LoVo (cell line): Measurements from ENCODE around the gene CNIH1.

Experiments
- DNase-seq: peaks from one replicate; pipeline ENCODE4 v3.0.0-alpha.2; 2016; ENCODE audit warnings: low spot score

The CNIH1 gene

DNA sequence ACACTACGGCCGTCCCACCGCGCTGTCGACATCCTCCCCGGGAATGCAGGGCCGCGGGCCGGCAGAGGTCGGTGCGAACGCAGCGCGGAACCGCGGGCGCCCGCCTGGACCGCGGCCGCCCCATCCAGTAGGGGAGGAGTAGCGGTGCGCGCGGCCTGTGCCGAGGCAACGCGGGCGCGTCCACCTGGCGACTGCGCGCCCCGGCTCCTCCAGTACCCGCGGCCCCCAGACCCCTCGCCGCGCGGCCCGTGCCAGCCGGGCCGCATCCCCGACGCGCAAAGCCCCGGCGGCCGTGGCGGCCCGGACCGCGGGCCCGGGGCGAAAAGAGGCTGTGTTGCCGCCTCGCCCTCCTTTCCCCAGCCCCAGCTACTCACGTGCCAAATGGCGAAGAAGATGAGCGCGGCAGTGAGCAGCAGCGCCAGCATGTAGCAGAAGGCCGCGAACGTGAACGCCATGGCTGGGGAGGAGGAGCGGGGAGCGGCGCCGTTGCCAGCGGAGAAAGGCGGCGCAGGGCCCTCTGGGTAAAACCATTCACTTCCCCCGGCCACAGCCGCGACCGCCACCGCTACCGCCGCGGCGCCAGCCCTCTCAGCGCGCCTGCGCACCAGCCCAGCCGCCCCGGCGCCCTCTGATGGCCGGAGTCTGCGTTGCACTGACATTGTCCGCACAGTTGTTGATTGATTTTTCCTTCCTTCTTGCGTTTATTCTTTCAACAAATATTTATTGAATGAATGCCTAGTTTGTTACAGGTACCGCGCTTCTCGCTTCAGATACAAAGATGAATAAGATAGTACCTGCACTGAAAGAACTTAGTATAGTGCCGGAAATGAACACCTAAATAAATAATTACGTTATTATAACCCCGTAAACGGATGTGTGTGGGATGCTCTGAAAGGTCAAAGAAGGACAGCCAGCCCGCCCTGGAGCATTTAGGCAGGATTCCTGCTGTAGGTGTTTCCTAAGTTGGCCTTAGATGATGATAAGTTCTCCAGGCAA is at the start of gene CNIH1:
Gene CNIH1 (minus strand): TSS at position 502 of the 996 bp plus-strand sequence. CDS start 47 bp downstream, at position 455.
- DNase-seq = peak; percentile 95

DNA sequence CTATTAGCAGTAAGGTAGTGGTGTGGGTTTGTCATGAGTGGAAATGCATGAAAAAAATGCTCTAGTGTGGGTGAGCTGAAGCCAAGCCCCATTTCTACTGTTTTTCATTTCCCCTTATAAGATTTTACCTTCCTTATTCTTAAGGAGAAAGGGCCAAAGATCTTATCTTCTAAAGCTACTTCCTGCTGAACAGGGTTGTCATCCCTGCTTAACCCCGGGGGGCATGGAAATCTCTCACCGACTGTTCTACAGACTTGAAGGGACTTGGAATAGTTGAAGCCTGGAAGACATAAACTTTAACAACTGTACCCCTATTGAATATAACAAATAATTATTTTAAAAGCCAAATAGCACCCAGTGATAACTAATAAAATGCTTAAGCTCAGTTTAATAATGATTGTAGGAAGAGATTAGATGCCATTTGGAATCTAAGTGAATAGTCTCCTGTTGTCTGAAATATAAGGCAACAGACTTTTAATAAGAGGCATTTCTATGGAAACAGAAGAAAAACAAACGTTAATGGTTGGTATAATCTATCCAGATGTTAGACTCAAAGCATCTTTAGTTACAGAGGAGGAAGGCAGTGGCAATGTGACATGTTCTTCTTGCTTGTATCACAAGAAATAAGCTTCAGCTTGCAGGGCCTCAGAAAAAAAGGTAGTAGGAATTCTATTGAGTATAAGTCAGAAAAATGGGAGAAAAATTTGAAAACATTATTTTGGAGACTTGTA is 49.4 kb upstream of the CNIH1 start:
- DNase-seq = peak; percentile 20

DNA sequence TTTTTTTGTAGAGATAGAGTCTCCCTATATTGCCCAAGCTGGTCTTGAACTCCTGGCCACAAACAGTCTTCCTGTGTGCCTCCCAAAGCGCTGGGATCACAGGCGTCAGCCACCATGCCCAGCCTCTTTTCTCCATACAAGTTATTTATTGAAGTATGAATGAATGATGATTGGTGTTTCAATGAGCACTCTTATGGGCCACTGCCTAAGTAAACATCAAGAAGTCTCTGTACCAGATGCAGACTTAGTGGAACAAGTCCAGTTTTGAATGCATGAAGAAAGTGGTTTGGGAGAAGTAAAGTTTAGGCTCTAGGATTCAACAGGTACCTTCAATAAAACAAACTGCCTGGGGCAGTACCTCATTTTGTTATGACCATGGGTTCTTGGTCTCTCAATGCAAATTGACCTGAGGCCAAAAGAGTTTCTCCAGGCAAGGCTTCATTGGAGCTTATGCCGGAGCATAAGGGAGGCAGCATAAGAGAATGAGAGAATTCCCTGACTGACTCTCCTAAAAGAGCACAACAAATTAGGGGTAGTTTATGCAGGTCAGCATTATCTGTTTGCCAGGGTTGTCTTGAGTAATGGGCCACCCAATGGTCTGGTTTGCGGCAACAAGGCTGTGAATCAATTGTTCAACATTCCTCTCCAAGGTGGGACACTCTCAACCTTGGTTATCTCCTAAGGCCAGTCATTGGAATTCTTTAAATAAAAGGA is 48.7 kb upstream of the CNIH1 start:
- DNase-seq = no peak

DNA sequence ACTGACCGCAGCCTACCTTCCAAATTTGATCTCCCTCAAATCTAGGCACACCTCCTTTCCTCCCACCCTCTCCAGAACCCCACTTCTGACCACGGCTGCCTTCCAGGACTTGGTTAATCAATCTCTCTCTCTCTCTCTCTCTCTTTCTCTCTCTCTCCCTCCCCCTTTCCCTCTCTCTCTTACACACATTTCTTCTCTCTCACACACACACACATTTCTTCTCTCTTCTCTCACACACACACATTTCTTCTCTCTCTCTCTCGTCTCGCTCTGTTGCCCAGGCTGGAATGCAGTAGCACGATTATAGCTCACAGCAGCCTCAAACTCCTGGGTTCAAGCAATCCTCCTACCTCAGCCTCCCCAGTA is 48.1 kb upstream of the CNIH1 start:
- no peak for DNase-seq

DNA sequence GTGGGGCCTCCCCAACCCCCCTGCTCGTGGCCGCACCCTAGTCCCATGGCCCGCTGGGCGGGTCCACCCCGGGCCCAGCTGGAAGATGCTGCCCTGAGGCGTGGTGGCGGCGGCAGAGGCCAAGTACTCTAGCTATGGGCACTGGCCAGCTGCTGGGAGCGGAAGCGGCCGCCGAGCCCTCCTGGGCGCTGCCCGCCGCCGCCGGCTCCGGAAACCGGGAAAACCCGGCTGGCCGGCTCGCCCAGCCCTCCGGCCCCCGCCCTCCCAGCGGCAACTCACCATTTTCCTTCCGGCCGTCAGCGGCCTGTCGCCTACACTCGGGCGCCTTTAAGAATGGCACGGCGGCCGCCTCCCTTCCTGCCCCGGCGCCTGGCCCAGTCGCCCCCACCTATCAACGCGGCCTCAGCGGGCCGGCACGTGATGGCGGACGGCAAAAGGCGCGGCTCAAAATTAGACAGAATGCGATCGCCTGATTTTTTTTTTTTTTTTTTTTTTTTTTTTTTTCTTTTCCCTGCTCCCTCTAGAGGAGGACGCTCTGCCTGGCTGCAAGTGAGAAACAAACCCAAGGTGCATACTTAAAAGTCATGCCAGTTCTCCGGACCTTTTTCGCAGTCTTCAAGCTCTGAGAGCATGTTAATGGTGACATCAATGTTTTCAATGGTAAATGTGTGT is 47.6 kb upstream of the CNIH1 start, which contains the start of gene GMFB:
Gene GMFB (minus strand): TSS at position 335 of the 672 bp plus-strand sequence. CDS start 53 bp downstream, at position 282.
- DNase-seq = peak; percentile 92

DNA sequence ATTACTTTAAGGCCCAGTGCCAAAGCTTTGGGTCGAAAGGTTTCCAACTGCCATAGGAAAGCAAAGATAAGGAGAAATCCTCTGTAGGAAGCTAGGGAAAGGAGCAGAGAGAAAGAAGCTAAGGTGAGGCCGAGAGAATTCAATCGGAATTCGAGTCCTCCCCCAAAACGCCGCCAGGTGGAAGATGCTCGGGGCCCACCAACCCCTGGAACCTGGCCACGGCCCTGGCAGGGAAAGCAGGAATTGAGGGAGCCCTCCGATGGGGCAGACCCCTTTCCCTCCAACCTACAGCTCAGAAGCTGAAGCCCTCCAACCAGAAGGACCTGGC is 47.1 kb upstream of the CNIH1 start:
- DNase-seq = no peak

DNA sequence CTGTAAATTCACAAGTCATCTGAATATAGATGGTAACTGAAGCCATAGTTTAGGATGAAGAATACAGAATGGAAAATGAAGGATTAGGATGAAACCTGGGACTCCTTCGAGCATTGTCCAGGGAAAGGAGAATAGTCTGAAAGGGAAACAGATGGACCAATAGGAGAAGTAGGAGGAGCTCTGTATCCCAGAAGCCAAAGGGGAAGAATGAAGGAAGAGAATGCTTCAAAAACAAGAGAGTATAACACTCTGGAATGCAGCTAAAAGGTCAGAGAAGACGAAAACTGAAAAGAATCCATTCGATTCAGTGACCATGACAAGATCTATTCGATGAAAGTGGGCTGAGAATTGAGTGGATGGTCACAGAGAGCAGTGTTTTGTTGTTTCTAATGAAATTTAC is 46.6 kb upstream of the CNIH1 start:
- no peak for DNase-seq

DNA sequence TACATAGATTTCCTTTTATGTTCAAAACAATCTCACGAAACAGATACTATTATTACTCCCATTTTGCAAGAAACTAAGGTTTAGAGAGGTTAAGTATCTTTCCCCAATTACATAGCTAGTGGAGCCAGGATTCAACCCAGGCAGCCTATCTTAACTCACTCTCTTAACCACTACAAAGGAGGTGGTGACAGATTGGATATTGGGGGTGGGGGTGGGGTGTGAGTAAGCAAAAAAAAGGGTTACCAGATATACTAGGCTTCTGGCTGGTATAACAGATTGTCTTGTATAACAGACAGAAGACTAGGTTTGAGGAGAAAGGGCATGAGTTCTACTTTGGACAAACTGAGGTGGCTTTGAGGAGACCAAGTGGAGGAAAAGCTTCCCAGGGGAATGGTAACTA is 45.5 kb upstream of the CNIH1 start:
- DNase-seq = no peak

DNA sequence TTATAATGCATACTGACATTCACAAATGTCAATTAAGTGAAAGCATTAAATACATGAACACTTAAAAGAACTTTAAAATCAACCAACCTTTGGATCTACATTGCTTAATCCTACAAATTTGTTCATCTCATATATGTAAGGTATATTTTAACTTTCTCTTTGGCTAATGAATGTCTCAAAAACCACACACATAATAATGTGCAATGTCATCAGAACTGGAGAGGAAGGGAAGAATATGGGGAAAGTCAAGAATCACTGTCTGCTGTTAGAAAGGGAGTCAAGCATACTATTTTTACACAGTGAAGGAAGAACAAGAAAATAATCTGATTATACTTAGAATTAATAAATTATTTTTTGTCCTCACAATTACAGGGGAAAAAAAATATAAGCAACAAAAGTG is 42.7 kb upstream of the CNIH1 start:
- no peak for DNase-seq

DNA sequence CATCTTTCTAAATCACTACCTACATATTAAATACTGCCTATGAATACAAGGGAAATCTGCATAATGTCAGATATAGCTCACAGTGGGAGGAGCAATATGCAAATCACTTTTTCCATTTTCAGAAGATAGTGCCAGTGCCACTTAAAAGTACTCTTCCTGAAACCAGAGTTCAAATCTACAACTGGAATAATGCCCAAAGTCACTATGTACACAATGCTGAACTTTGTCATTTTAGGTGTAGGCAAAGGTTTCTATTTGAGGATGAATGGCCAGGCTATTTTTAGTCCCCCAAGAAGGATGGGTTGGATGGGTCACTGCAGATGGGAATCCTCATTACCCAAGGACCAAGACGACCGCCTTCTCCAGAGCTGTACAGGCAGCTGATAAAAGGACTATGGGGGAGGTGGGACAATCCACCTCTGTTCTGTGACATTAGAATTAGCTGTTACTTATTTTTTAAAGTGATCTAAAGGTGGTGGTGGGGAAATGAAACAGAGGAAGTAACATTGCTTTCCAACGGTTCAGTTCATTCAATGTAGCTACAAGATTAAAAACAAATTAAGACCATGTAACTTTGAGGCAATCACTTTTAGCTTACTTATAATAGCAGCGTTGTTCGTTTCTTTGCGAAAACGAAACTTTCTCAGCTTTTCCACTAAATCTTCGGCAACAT is 42.0 kb upstream of the CNIH1 start:
- no peak for DNase-seq

DNA sequence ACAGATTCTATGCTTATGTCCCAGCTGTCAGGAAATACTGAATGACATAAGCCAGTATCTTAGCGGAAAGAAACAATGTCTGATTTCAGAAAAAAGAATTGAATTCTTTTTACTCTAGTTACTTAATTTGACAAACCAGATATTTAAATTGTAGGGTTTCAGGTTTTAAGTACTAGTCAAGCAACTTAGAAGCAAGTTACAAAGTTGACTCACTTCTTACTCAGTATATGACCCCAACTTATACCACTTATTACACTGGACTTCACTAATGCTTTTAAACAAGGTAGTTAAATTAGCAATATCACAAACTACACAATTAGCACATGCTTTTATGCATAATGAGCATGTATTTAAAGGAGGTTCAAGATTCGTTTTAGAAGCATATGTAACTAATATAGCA is 40.5 kb upstream of the CNIH1 start:
- no peak for DNase-seq

DNA sequence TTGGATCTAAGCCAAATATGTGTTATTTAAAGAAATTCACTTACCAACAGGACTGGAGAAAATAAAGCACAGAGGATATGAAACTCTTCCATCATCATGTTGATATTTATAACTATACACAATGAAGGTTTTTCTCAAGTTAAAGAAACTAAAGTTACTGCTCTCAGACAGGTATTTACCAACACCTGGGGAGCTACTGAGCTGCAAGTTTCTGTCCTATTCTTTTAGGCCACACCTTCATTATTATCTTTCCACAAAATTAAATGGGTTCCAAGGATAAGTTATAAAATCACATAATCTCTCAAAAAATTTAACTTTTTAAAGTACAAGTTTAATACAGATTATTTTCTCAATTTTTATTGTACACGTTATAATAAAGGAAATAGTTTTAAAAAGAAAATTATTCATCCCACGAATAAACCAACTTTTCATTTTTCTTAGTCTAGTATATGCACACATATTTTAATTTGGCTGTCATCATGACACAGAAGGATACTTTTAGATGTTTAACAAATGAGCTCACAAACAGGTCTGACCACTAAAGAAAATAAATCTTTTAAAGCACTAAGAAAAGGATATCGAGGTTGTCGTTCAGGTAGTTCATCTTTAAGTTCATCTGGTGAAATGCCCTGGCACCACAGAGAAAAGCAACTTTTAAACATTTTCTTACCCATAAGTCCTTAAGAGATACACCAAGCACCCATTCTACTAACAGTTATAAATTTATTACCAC is 39.8 kb upstream of the CNIH1 start:
- no peak for DNase-seq

DNA sequence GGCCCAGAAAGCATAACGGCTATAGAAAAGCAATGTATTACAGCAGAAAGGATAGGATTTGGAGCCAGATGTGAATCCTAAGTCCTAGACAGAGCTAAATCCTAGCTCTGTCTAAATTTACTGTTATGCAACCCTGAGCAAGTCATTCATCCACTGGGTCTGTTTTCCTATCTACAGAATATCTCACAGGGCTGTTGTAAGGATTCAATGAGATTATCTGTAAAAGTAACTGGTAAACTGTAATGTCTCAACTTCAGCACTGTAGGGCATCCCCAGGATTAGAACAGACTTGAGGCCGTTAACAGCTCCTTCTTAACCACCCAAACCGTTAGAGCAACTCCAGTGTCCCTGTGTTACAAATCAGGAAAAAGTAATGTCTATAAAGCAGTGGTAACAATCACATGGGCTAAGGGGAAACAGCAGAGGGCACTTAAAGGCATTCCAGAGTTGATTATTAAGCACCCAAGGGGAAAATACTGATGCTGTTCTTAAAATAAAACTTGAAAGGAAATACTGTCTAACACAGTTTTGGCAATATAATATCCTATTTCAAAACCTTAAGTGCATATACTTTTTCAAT is 37.6 kb upstream of the CNIH1 start:
- DNase-seq = no peak

DNA sequence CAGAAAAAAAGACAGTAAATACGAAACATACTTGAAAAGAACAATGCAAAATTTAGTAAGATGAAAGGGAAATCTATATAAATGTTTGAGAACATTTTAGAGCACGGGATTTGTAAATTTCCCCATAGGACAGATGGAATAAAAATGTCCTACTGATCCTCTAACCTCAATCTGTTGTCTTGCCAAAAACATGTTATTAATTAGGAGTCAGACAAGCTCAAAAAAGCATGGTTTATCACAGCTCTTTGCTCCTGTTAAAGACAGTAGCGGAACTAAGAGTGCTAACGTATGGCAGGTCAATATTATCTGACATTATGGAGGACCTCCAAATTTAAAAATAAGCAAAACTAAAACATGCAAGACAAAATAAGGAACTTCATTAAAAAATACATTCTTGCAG is 34.7 kb upstream of the CNIH1 start:
- DNase-seq = no peak

DNA sequence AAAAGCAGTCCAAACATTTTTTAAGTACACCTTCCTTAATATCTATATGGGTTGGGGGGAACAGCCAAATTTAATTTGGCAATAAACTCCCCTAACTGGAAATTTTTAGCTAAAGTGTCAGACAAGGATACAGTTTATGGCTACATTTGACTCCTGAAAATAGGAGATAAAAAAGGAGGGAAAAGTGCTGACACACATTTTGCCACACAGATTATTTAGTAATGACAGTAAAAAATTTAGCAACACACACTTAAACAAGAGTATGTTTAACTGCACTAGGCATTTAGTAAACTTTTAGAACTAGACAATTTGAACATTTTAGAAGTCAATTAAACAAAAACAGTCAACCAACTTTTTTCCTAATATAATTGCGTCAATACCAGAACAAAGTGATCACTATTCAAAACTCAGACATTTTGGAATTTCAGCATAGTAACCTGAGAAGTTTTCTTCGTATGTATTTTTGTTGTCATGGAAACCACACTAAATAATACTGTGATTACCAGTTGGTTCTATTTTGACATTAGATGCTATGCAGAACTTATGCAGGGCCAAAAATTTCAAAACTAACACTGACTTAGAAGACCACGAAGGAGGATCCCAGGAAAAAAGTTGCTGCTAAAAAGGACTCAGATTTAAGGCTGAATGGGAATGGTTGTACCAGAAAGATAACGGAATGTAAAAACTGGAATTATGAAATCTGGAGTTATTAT is 34.2 kb upstream of the CNIH1 start:
- DNase-seq = no peak

DNA sequence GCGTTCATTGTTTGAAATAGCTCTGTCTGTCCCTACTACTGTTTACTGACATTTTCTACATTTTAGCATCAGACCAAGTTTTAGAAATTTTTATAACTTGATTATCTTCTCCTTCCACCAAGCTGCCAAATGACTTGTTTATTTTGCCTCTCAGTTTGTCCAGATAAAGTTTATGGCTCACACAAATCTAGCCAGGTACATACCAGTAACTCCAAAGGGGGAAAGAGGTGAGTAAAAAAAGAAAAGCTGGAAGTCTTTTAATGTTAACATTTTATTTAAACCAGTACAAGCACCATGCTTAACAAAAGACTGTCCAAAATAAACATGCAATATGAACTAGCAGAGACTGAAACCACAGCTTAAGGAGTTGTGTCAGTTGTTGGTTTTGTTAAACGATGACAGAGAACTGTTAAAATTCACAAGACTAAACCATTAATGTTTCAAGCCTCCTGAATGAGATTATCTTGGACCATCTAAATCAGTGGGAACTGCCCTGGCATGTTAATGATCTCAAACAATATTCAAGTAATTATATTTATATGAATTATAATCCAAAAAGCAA is 33.1 kb upstream of the CNIH1 start:
- DNase-seq = no peak

DNA sequence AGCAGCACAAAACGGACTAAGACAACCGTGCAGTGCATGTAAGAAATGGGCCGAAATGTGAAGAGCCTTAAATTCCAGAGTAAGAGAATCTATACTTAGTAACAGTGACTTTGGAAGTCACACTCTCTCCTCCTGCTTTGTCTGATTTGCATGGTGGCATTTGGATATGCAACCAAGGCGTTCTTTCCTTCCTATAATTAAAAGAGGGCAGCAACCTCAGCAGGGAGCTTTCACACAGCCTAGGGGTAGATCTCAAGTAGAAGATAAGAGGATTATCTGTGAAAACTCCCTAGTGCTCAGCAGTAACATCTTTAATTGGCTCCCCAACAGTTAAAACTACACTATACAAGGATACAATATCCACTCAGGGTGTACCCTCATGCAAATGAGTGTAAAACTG is 31.1 kb upstream of the CNIH1 start:
- no peak for DNase-seq

DNA sequence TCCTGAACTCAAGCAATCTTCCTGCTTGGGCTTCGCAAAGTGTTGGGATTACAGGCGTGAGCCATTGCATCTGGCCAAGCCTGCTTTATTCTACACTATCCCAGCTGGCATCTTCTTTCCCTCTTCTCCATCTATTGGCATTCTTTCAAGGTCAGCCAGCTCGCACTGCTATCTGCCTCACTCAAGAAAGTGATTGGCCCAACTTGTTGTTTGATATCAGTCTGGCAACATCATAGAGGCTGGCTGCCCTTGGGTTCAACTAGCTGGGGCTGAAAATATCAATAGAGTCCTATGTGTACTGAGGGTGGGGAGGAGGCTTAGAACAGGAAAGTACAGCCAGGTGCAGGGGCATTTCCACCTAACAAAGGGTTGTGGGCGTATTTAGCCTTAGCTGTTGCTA is 30.5 kb upstream of the CNIH1 start:
- no peak for DNase-seq

DNA sequence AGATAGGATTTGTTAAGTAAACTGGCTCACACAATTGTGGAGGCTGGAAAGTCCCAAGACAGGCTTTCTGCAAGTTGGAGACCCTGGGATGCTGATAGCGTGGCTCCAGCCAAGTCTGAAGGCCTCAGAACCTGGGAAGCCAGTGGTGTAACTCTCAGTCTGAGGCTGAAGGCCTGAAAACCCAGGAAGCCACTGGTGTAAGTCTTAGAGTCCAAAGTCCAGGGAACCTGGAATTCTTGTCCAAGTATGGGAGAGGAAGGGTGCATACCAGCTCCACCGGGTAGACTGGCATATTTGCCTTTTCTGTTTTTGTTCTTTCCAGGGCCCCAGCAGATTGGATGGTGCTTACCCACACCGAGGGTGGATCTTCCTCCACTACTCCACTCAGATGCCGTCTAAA is 29.5 kb upstream of the CNIH1 start:
- DNase-seq = peak; percentile 73
